GM12878 (cell line): ENCODE measurements around the gene SETD7. TPM values are rescaled to one million over a fixed set of nuclear protein-coding genes. Genes with fewer than 3 reads are reported as not detected.

Experiments used
- ATAC-seq: fragments of 200-7000 bp; cut with Tn5 transposase; 3 replicates; pipeline ENCODE4 v1.9.1; 2020; ENCODE audit warnings: mild to moderate bottlenecking, moderate library complexity
- BruUV-seq: library from RNA; stranded (reverse); fragments of 400-500 nt; replicated peaks from 2 replicates; lab custom pipeline; 2021; lab: Mats Ljungman, UMichigan
- CTCF ChIA-PET: fragments of 300-600 bp; sonication (Branson Sonifier 250); formaldehyde crosslinking; extraction: SDS; loops from one replicate; lab custom pipeline; 2021; ENCODE audit warnings: inconsistent platforms; lab: Yijun Ruan, JAX
- POLR2A ChIA-PET: fragments of 350-600 bp; formaldehyde crosslinking; extraction: SDS; loops from one replicate; lab custom pipeline; 2021; ENCODE audit warnings: inconsistent platforms; lab: Charles Lee
- RAD21 ChIA-PET: fragments of 300-600 bp; sonication (Branson Sonifier 250); formaldehyde crosslinking; loops from one replicate; lab custom pipeline; 2023; ENCODE audit warnings: antibody characterized with exemption; ENCODE audit not compliant: unreplicated experiment; lab: Charles Lee
- SMC1A ChIA-PET: fragments of 300-600 bp; sonication (Branson Sonifier 250); formaldehyde crosslinking; loops from one replicate; lab custom pipeline; 2023; ENCODE audit not compliant: unreplicated experiment, uncharacterized antibody; lab: Charles Lee
- DNase-seq: peaks from one replicate; pipeline ENCODE4 v3.0.0-alpha.2; 2011; ENCODE audit warnings: low read depth, low spot score
- FAIRE-seq: peaks from 3 replicates; lab custom pipeline; 2011; peaks lifted over from hg19 to GRCh38; lab: Jason Lieb, UNC
- H2AFZ ChIP-seq: 2 replicates; pipeline ENCODE4 v1.6.0; 2011; ENCODE audit warnings: low read depth, low read length, control low read depth; ENCODE audit not compliant: control insufficient read depth
- H3K27ac ChIP-seq: 2 replicates; pipeline ENCODE4 v1.5.1; 2011; ENCODE audit warnings: control low read depth; ENCODE audit not compliant: control insufficient read depth, insufficient read depth
- H3K27me3 ChIP-seq, 2 experiments: replicated peaks in 1 of 2; 2 replicates each; pipeline versions ENCODE4 v1.6.0 to v1.6.1; 2011; ENCODE audit warnings: low read length in 1 of 2; ENCODE audit not compliant: control insufficient read depth in 2 of 2, insufficient read depth in 2 of 2
- H3K36me3 ChIP-seq, 2 experiments: 2 replicates each; pipeline ENCODE4 v1.5.1; 2011; ENCODE audit warnings: low read length in 1 of 2; ENCODE audit not compliant: control insufficient read depth in 2 of 2, insufficient read depth in 2 of 2
- H3K4me1 ChIP-seq: 2 replicates; pipeline ENCODE4 v1.6.1; 2011; ENCODE audit warnings: mild to moderate bottlenecking, low read length, moderate library complexity, mixed read lengths; ENCODE audit not compliant: control insufficient read depth, insufficient read depth
- H3K4me2 ChIP-seq: 2 replicates; pipeline ENCODE4 v1.6.0; 2011; ENCODE audit warnings: control low read depth; ENCODE audit not compliant: control insufficient read depth, insufficient read depth
- H3K4me3 ChIP-seq: fragments of 200-600 bp; sonication (generic); 2 replicates; pipeline ENCODE4 v1.5.1; 2016
- H3K79me2 ChIP-seq: 2 replicates; pipeline ENCODE4 v1.6.0; 2011; ENCODE audit warnings: low read length; ENCODE audit not compliant: control insufficient read depth, insufficient read depth
- H3K9ac ChIP-seq: 2 replicates; pipeline ENCODE4 v1.8.0; 2011; ENCODE audit warnings: low read length, control low read depth, mixed read lengths; ENCODE audit not compliant: control insufficient read depth, insufficient read depth
- H3K9me3 ChIP-seq: replicated peaks from 3 replicates; pipeline ENCODE4 v1.5.1; 2011; ENCODE audit warnings: mild to moderate bottlenecking, low read length; ENCODE audit not compliant: control insufficient read depth, insufficient read depth
- H4K20me1 ChIP-seq: 2 replicates; pipeline ENCODE4 v1.6.0; 2011; ENCODE audit not compliant: control insufficient read depth, insufficient read depth
- BHLHE40 ChIP-seq, 2 experiments: fragments of 450-650 bp in 1 of 2; IDR thresholded peaks; 2 replicates each; pipeline ENCODE4 v1.6.1; 2011 to 2017; ENCODE audit warnings: low read depth in 2 of 2, borderline replicate concordance in 1 of 2, improper control_type of control experiment in 1 of 2, low read length in 1 of 2, mild to moderate bottlenecking in 1 of 2
- EGR1 ChIP-seq, 2 experiments: IDR thresholded peaks; 1 replicate in 1 of 2; 2 replicates in 1 of 2; pipeline ENCODE4 v1.6.1; 2011 to 2012; ENCODE audit warnings: low read depth in 2 of 2, low read length in 2 of 2, borderline replicate concordance in 1 of 2, mild to moderate bottlenecking in 1 of 2, moderate library complexity in 1 of 2
- GABPA ChIP-seq: IDR thresholded peaks from 2 replicates; pipeline ENCODE4 v1.6.1; 2014; ENCODE audit warnings: antibody characterized with exemption, low read depth, mild to moderate bottlenecking, inconsistent platforms
- MEF2A ChIP-seq: IDR thresholded peaks from 2 replicates; pipeline ENCODE4 v1.6.1; 2011; ENCODE audit warnings: low read depth, mild to moderate bottlenecking, low read length, moderate library complexity; ENCODE audit not compliant: insufficient read depth
- MEF2B ChIP-seq: fragments of 450-650 bp; IDR thresholded peaks from 2 replicates; pipeline ENCODE4 v1.6.1; 2018; ENCODE audit warnings: mild to moderate bottlenecking, moderate library complexity; ENCODE audit not compliant: partially characterized antibody, poor library complexity, severe bottlenecking
- MLLT1 ChIP-seq: fragments of 450-650 bp; IDR thresholded peaks from 2 replicates; pipeline ENCODE4 v1.6.1; 2016; ENCODE audit warnings: mild to moderate bottlenecking
- MTA2 ChIP-seq: fragments of 450-650 bp; IDR thresholded peaks from 2 replicates; pipeline ENCODE4 v1.6.1; 2016; ENCODE audit warnings: low read depth, mild to moderate bottlenecking, moderate library complexity
- POLR2A ChIP-seq: IDR thresholded peaks from 2 replicates; pipeline ENCODE4 v1.6.1; 2011; ENCODE audit warnings: low read depth, mild to moderate bottlenecking, low read length
- POLR2AphosphoS2 ChIP-seq: IDR thresholded peaks from 2 replicates; pipeline ENCODE4 v1.6.1; 2011; ENCODE audit warnings: low read depth, mild to moderate bottlenecking, low read length, improper control_type of control experiment, moderate library complexity
- RB1 ChIP-seq: fragments of 450-650 bp; formaldehyde crosslinking; IDR thresholded peaks from 2 replicates; pipeline ENCODE4 v1.6.1; 2017; ENCODE audit warnings: mild to moderate bottlenecking, borderline replicate concordance
- SIN3A ChIP-seq: IDR thresholded peaks from 2 replicates; pipeline ENCODE4 v1.6.1; 2012; ENCODE audit warnings: low read depth, low read length, improper control_type of control experiment
- TCF3 ChIP-seq: IDR thresholded peaks from 2 replicates; pipeline ENCODE4 v1.6.1; 2012; ENCODE audit warnings: low read depth, mild to moderate bottlenecking, low read length, borderline replicate concordance; ENCODE audit not compliant: insufficient read depth
- YBX1 ChIP-seq: fragments of 450-650 bp; IDR thresholded peaks from 2 replicates; pipeline ENCODE4 v1.6.1; 2016; ENCODE audit warnings: antibody characterized with exemption
- ZNF384 ChIP-seq: IDR thresholded peaks from 2 replicates; pipeline ENCODE4 v1.6.1; 2012; ENCODE audit warnings: low read depth, mild to moderate bottlenecking, low read length, improper control_type of control experiment, borderline replicate concordance
- WGBS: methylation state at CpG from one replicate; pipeline ENCODE4 v1.1.6; 2016; ENCODE audit warnings: low lambda C conversion rate; ENCODE audit not compliant: insufficient replicate concordance, insufficient coverage; ENCODE audit errors: missing lambda C conversion rate; 5-methylcytosine and 5-hydroxymethylcytosine counted together
- in situ Hi-C: fragments of 300-500 bp; cut with MboI; formaldehyde crosslinking; loops from 9 replicates; pipeline ENCODE4 v1.14.3; 2018; ENCODE audit warnings: mixed read lengths
- intact Hi-C: fragments of 100-400 bp; cut with micrococcal nuclease; formaldehyde crosslinking; loops from one replicate; pipeline ENCODE4 v1.14.2; 2022; ENCODE audit not compliant: unreplicated experiment
- polyA plus RNA-seq, 11 experiments: library from polyadenylated mRNA; depleted of rRNA in 4 of 11; unstranded in 6 of 11; stranded (reverse) in 5 of 11; fragments of >200 nt; fragmentation: Nextera tagmentation in 4 of 11; fragmentation: Illumina TruSeq in 1 of 11; extraction: Ambion mirVana in 4 of 11; extraction: Trizol in 1 of 11; gene quantifications; 1 replicate in 1 of 11; 2 replicates in 10 of 11; pipeline versions ENCODE4 v1.2.1 to v1.2.3, GENCODE V29; 2011 to 2016; ENCODE audit warnings: inconsistent platforms in 2 of 11, missing spikeins in 2 of 11, low read depth in 1 of 11
- total RNA-seq, 4 experiments: library from RNA; depleted of rRNA in 3 of 4; stranded (reverse); fragments of >200 nt in 3 of 4; fragmentation: Illumina TruSeq in 1 of 4; extraction: Trizol in 1 of 4; gene quantifications; 2 replicates each; pipeline versions ENCODE4 v1.2.1 to v1.2.3, GENCODE V29; 2013 to 2021
- TF ChIP-seq, protein P1 (sequence below): IDR thresholded peaks from 2 replicates; pipeline ENCODE4 v1.6.1; 2011; ENCODE audit warnings: borderline replicate concordance, low read depth, mild to moderate bottlenecking, moderate library complexity, low read length; ENCODE audit not compliant: insufficient read depth, poor library complexity, severe bottlenecking

The SETD7 gene
- total and polyA plus RNA-seq, 10 of the 15 experiments (the other 5 are each of a cell fraction or from before 2014, with no cell fraction given), result 0.03 to 0.82 (median 0.44) TPM

- Histone ChIP-seq H2AFZ (no peak overlapping the region), H3K4me3 (no peak overlapping the region), H4K20me1 (no peaks in the 10 kb centered on the region), H3K79me2 (no peaks in the 10 kb centered on the region), H3K4me2 (no peak overlapping the region), H3K4me1 (no peaks in the 10 kb centered on the region), H3K27ac (no peak overlapping the region), H3K9ac (no peak overlapping the region), H3K36me3 (no peaks in the 10 kb centered on the region), H3K9me3 (no peaks in the 10 kb centered on the region), H3K27me3 (no peaks in the 10 kb centered on the region)
- no peak for DNase-seq
- TF ChIP-seq EGR1 (IDR thresholded peaks at IDR 0.05; ENCODE audit: borderline replicate concordance in 1 of 2, low read depth in 2 of 2, low read length in 2 of 2) (no peak), RB1 (no peak), MLLT1 (no peak), SIN3A (no peak), GABPA (no peak), MEF2A (no peak), YBX1 (no peak), MEF2B (no peak), MTA2 (no peak), POLR2AphosphoS2 (no peak), ZNF384 (no peak), POLR2A (no peak), BHLHE40 (IDR thresholded peaks at IDR 0.05; ENCODE audit: borderline replicate concordance in 1 of 2, low read depth in 2 of 2, low read length in 1 of 2) (no peak), TCF3 (no peak)
- TF ChIP-seq, protein P1, sequence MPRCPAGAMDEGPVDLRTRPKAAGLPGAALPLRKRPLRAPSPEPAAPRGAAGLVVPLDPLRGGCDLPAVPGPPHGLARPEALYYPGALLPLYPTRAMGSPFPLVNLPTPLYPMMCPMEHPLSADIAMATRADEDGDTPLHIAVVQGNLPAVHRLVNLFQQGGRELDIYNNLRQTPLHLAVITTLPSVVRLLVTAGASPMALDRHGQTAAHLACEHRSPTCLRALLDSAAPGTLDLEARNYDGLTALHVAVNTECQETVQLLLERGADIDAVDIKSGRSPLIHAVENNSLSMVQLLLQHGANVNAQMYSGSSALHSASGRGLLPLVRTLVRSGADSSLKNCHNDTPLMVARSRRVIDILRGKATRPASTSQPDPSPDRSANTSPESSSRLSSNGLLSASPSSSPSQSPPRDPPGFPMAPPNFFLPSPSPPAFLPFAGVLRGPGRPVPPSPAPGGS, result no peak
- 45% methylated on average over 9 of the region's 9 CpGs for WGBS
- ChIA-PET RAD21 (interaction anchor here (2.4 kb wide), 1 partner anchor 10 kb away, joined by 7 read pairs; no protein-coding TSS in a partner anchor), POLR2A (no interaction called here), CTCF (interaction anchor here (0.9 to 1.3 kb wide), 2 partner anchors 85 to 434 kb away, joined by 3 read pairs; no protein-coding TSS in a partner anchor), SMC1A (no interaction called here)
- BruUV-seq, result no TSS peak
- in situ Hi-C loops, result loop anchor here (5.0 kb wide), 1 partner anchor 117 kb away; no protein-coding TSS in a partner anchor
- no peak for FAIRE-seq
- intact Hi-C loops, result loop anchor here (10.0 kb wide), 1 partner anchor 500 kb away; no protein-coding TSS in a partner anchor
- no peak for ATAC-seq
These were observed 21.6 kb downstream of the SETD7 start for GRCh38 chr4:139534287-139534950.
